K562 (cell line): ENCODE results near the gene IFT25. TPM values are rescaled to one million over a fixed set of nuclear protein-coding genes. Genes with fewer than 3 reads are reported as not detected.

Experiments used
- CBX1 ChIP-seq: sonication (generic); IDR thresholded peaks from 2 replicates; pipeline ENCODE4 v1.6.1; 2016; ENCODE audit warnings: antibody characterized with exemption, low read depth, mild to moderate bottlenecking
- CTCF ChIP-seq, 3 experiments: IDR thresholded peaks in 2 of 3; conservative IDR thresholded peaks in 1 of 3; 2 replicates each; pipeline ENCODE4 v1.5.1; 2011 to 2012; ENCODE audit warnings: low read length in 3 of 3, mild to moderate bottlenecking in 3 of 3, control low read depth in 2 of 3, improper control_type of control experiment in 1 of 3, inconsistent platforms in 1 of 3, low read depth in 1 of 3, mixed read lengths in 1 of 3, moderate library complexity in 1 of 3; ENCODE audit not compliant: insufficient read depth in 2 of 3
- HLTF ChIP-seq: fragments of 450-650 bp; IDR thresholded peaks from 2 replicates; pipeline ENCODE4 v1.6.1; 2016
- IRF2 ChIP-seq: sonication (generic); formaldehyde crosslinking; IDR thresholded peaks from 2 replicates; pipeline ENCODE4 v1.8.1; 2022; ENCODE audit warnings: mild to moderate bottlenecking, missing genetic modification reagents
- LEF1 ChIP-seq: fragments of 450-650 bp; IDR thresholded peaks from 2 replicates; pipeline ENCODE4 v1.6.1; 2016; ENCODE audit warnings: mild to moderate bottlenecking
- MTF1 ChIP-seq: fragments of 250-450 bp; sonication (Bioruptor Pico); IDR thresholded peaks from 2 replicates; pipeline ENCODE4 v1.9.0; 2021; ENCODE audit warnings: moderate library complexity, mild to moderate bottlenecking, inconsistent platforms, borderline replicate concordance
- PTBP1 ChIP-seq: fragments of 200-400 bp; formaldehyde crosslinking; IDR thresholded peaks from 2 replicates; pipeline ENCODE4 v1.6.1; 2017; ENCODE audit warnings: low read depth, low read length
- TBL1XR1 ChIP-seq, 2 experiments: IDR thresholded peaks; 2 replicates each; pipeline ENCODE4 v1.6.1; 2012; ENCODE audit warnings: improper control_type of control experiment in 2 of 2, low read length in 2 of 2, mild to moderate bottlenecking in 1 of 2
- TFE3 ChIP-seq: fragments of 450-650 bp; formaldehyde crosslinking; IDR thresholded peaks from 2 replicates; pipeline ENCODE4 v1.4.0; 2020; ENCODE audit warnings: mild to moderate bottlenecking, mixed read lengths
- ZBTB11 ChIP-seq, 3 experiments: fragments of 200-800 bp in 1 of 3; fragments of 250-450 bp in 1 of 3; fragments of 450-650 bp in 1 of 3; sonication (Bioruptor Pico) in 1 of 3; sonication (Bioruptor generic) in 1 of 3; formaldehyde crosslinking in 1 of 3; IDR thresholded peaks; 2 replicates each; pipeline versions ENCODE4 v1.6.1 to v1.8.0; 2016 to 2022; ENCODE audit warnings: mild to moderate bottlenecking in 2 of 3, missing genetic modification characterization in 2 of 3, missing compliant biosample characterization in 1 of 3, moderate library complexity in 1 of 3
- ZFP91 ChIP-seq: sonication (generic); formaldehyde crosslinking; IDR thresholded peaks from 2 replicates; pipeline ENCODE4 v1.8.0; 2022; ENCODE audit warnings: mild to moderate bottlenecking, missing genetic modification reagents
- ZFX ChIP-seq: sonication (generic); formaldehyde crosslinking; IDR thresholded peaks from 2 replicates; pipeline ENCODE4 v1.8.0; 2022; ENCODE audit warnings: mild to moderate bottlenecking, missing genetic modification reagents, moderate library complexity
- ZNF12 ChIP-seq: sonication (generic); formaldehyde crosslinking; IDR thresholded peaks from 2 replicates; pipeline ENCODE4 v1.4.0; 2020; ENCODE audit warnings: mild to moderate bottlenecking, missing genetic modification reagents
- ZNF197 ChIP-seq: fragments of 200-800 bp; sonication (Bioruptor generic); IDR thresholded peaks from 2 replicates; pipeline ENCODE4 v1.6.1; 2016; ENCODE audit warnings: low read depth, missing genetic modification characterization, missing compliant biosample characterization
- ZNF217 ChIP-seq: sonication (generic); formaldehyde crosslinking; IDR thresholded peaks from 2 replicates; pipeline ENCODE4 v1.8.0; 2022; ENCODE audit warnings: mild to moderate bottlenecking, missing genetic modification reagents
- ZNF253 ChIP-seq: fragments of 250-450 bp; sonication (Bioruptor Pico); conservative IDR thresholded peaks from 2 replicates; pipeline ENCODE4 v1.6.1; 2021; ENCODE audit warnings: mild to moderate bottlenecking
- ZNF644 ChIP-seq: fragments of 200-800 bp; sonication (Bioruptor generic); IDR thresholded peaks from 2 replicates; pipeline ENCODE4 v1.6.1; 2016; ENCODE audit warnings: low read depth, missing genetic modification characterization, missing compliant biosample characterization
- polyA plus RNA-seq, 8 experiments: library from polyadenylated mRNA; depleted of rRNA in 4 of 8; stranded (reverse) in 5 of 8; unstranded in 3 of 8; fragments of >200 nt; fragmentation: Nextera tagmentation in 2 of 8; fragmentation: Illumina TruSeq in 1 of 8; extraction: Ambion mirVana in 2 of 8; extraction: Trizol in 1 of 8; gene quantifications; 2 replicates each; pipeline versions ENCODE4 v1.2.1 to v1.2.3, GENCODE V29; 2011 to 2014; ENCODE audit warnings: inconsistent platforms in 1 of 8, missing spikeins in 1 of 8
- total RNA-seq, 7 experiments: library from RNA; depleted of rRNA in 6 of 7; stranded (reverse); fragments of >200 nt in 6 of 7; fragmentation: Illumina TruSeq in 2 of 7; extraction: Trizol in 2 of 7; gene quantifications; 2 replicates each; pipeline versions ENCODE4 v1.2.1 to v1.2.3, GENCODE V29; 2011 to 2021; ENCODE audit warnings: low replicate concordance in 1 of 7

The IFT25 gene
- total and polyA plus RNA-seq, 9 of the 15 experiments (the other 6 are each of a cell fraction or from before 2014, with no cell fraction given) = 93.6 to 209 (median 167) TPM

- TF ChIP-seq PTBP1 (no peak), CTCF (IDR thresholded peaks at IDR 0.05 in 2 of 3, conservative IDR thresholded peaks at IDR 0.05 in 1 of 3; ENCODE audit: insufficient read depth in 2 of 3, low read depth in 1 of 3, low read length in 3 of 3) (peak in 1 of 3 experiments; percentile 1; a peak in 1 of 6 replicates), TFE3 (CRISPR knock-in tag) (no peak), ZNF12 (CRISPR knock-in tag) (0 out of 2 replicates have a peak, but pooled peaks have one; percentile 62), TBL1XR1 (IDR thresholded peaks at IDR 0.05; ENCODE audit: low read length in 2 of 2) (no peak), ZNF644 (tag) (no peak), HLTF (0 out of 2 replicates have a peak, but pooled peaks have one; percentile 41), ZBTB11 (CRISPR knock-in tag; IDR thresholded peaks at IDR 0.05) (peak in 1 of 3 experiments; percentile 19; a peak in 1 of 6 replicates), ZNF197 (CRISPR knock-in tag) (no peak), LEF1 (no peak), ZFP91 (CRISPR knock-in tag) (no peak), MTF1 (CRISPR knock-in tag) (no peak), ZNF217 (CRISPR knock-in tag) (no peak), ZFX (peak; percentile 70), IRF2 (CRISPR knock-in tag) (no peak), ZNF253 (CRISPR knock-in tag) (no peak), CBX1 (no peak)
Measured at GRCh38 chr1:53945433-53946251, at the start of gene IFT25 (continued).
